Activated naive CD4-positive, alpha-beta T cell treated with anti-CD3 and anti-CD28 coated beads, Interleukin-2, amount 50 U/mL, for 16 hours (primary cell): ENCODE results near the gene KIR3DL1.
"Not testable (repeated sequence)": the region's sequence is repeated elsewhere in the genome, so short reads cannot be mapped to it uniquely, and the experiment has no call there.

Source experiments
- DNase-seq: peaks from one replicate; pipeline ENCODE4 v3.0.0-alpha.2; 2020

Gene KIR3DL1

DNA sequence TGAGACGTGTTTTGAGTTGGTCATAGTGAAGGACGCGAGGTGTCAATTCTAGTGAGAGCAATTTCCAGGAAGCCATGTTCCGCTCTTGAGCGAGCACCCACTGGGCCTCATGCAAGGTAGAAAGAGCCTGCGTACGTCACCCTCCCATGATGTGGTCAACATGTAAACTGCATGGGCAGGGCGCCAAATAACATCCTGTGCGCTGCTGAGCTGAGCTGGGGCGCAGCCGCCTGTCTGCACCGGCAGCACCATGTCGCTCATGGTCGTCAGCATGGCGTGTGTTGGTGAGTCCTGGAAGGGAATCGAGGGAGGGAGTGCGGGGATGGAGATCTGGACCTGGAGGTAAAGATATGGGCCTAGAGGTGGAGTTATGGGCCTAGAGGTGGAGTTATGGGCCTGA is at the start of gene KIR3DL1:
KIR3DL1 (plus strand) TSS at position 218 of the 400 bp plus-strand sequence.
- DNase-seq: not testable (repeated sequence)

DNA sequence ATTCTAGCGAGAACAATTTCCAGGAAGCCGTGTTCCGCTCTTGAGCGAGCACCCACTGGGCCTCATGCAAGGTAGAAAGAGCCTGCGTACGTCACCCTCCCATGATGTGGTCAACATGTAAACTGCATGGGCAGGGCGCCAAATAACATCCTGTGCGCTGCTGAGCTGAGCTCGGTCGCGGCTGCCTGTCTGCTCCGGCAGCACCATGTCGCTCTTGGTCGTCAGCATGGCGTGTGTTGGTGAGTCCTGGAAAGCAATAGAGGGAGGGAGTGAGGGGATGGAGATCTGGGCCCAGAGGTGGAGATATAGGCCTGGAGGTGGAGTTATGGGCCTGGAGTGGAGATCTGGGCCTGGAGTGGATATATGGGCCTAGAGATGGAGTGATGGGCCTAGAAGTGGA is 46.6 kb upstream of the KIR3DL1 start, which contains the start of gene KIR2DL1:
KIR2DL1 (plus strand) TSS at position 148 of the 400 bp plus-strand sequence; CDS start at position 206, 58 bp downstream.
- not testable (repeated sequence) for DNase-seq

DNA sequence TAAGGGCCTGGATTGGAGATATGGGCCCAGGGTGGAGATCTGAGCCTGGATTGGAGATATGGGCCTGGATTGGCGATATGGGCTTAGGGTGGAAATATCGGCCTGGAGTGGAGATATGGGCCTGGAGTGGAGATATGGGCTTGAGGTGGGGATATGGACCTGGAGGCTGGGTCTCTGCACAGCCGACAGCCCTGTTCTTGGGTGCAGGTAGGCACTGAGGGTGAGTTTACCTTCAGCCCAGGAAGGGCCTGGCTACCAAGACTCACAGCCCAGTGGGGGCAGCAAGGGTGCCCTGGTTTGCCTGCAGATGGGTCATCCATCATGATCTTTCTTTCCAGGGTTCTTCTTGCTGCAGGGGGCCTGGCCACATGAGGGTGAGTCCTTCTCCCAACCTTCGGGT is 45.8 kb upstream of the KIR3DL1 start:
- DNase-seq: not testable (repeated sequence)

DNA sequence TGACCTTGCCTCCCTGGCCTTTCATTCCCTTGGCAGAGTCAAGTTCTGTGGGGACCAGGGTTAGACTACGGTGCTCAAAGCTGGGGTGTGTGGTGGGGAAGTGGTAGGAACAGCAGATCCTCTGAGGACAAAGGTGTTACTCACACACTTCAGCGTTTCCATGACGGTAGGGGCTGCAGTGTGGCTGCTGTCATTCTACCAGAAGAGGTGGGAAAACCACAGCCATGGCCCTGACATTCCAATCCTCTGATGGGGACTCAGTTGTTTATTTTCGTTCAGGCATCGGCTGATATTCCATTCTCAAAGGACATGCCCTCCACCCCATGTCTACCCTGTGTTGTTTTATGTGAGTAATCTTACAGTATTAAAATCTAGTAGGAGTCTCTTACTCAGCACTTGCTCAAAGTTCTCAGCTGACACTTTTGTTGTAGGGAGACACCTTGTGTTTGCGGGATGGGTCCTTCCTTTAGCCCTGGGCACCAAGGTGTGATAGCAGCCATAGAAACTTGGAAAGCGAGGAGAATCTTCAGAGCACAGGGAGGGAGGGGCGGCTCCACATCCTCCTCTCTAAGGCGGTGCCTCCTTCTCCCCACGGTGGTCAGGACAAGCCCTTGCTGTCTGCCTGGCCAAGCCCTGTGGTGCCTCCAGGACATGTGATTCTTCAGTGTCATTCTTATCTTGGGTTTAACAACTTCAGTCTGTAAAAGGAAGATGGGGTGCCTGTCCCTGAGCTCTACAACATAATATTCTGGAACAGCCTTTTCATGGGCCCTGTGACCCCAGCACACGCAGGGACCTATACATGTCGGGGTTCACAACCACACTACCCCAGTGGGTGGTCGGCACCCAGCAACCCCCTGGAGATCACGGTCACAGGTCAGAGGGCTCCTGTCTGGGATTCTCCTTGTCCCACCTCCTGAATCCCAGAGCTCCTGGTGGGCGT is 45.0 kb upstream of the KIR3DL1 start:
- DNase-seq: not testable (repeated sequence)

DNA sequence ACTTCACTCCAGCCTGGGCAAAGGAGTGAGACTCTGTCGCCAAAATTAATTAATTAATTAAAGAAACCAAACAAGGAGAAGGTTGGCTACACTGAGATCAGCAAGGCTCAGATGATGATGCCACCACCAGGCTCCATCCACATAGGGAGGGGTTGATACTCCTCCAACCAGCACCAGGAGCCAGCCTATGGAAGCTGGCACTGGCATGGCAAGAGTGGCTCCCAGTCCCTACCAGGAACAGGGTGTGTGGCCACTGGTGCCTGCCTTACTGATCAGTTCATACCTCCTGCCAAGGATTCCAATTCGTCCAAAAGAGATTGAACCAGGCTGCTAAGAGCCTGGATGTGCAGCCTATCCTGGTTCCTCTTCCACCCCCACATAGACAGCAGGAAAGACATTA is 43.6 kb upstream of the KIR3DL1 start:
- not testable (repeated sequence) for DNase-seq

DNA sequence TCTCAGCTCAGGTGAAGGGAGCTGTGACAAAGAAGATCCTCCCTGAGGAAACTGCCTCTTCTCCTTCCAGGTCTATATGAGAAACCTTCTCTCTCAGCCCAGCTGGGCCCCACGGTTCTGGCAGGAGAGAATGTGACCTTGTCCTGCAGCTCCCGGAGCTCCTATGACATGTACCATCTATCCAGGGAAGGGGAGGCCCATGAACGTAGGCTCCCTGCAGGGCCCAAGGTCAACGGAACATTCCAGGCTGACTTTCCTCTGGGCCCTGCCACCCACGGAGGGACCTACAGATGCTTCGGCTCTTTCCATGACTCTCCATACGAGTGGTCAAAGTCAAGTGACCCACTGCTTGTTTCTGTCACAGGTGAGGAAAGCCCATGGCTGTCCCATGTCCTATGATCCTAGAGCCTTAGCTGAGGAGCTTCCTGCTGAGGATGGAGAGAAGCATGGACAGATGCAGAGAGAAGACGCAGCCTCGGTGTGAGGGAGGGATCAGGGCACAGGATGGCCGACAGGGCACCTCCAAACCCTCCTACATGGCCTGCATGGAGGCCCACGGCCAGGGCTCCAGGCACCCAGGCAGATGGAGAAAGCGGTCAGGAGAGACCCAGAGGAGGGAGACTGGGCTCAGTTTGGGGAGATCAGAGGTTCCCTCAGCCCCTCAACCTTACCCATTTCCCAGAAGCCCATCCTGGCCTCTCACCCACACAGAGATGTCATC is 41.0 kb upstream of the KIR3DL1 start:
- not testable (repeated sequence) for DNase-seq

DNA sequence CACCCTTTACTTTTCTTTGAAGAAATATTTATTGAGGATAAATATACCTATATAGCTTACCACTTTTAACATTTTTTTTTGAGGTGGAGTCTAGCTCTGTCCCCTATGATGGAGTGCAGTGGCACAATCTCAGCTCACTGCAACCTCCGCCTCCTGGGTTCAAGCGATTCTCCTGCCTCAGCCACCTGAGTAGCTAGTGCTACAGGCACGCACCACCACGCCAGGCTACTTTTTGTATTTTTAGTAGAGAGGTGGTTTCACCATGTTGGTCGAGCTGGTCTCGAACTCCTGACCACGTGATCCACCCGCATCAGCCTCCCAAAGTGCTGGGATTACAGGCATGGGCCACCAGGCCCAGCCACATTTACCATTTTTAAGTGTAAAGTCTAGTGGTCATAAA is 40.4 kb upstream of the KIR3DL1 start:
- DNase-seq: not testable (repeated sequence)

DNA sequence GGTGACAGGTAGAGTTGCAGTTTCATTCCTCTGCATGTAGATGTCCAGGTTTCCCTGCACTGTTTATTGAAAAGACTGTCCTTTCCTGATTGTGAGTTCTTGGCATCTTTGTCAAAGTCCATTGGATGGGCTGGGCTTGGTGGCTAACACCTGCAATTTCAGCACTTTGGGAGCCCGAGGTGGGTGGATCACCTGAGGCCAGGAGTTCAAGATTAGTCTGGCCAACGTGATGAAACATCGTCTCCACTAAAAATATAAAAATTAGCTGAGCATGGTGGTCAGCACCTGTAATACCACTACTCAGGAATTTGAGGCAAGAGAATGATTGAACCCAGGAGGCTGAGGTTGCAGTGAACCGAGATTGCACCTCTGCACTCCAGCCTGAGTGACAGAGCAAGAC is 38.4 kb upstream of the KIR3DL1 start:
- DNase-seq: not testable (repeated sequence)

DNA sequence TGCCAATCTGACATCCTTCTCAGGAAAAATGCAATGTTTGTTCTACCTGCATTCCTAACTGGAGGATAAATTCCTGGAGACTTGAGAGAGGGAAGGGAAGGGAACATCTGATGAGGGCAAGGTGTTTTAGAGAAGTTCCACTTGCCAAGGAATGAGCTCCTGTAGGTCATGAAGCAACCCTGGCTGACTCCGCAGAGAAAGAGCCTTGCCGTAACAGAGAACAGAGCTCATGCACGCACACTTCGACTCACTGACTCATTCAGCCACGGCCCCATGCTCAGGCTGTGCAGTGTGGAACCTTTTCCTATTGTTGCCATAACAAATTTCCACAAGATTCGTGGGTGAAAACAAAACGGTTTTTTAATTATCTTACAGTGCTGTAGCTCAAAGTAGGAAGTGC is 37.4 kb upstream of the KIR3DL1 start:
- not testable (repeated sequence) for DNase-seq

DNA sequence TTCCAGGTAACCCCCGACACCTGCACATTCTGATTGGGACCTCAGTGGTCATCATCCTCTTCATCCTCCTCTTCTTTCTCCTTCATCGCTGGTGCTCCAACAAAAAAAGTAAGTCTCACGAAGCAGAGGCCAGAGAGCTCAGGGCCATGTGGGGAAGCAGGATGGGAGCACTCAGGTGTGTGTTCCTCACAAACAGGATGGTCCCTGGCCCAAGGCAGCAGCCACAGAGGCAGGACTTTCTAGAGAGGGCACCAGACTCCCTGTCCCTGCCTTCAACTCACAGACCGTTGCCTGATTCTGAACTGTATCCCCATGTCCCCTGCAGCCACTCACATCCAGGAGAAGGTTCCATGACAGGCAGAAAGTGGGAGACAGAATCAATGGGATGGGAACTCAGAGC is 33.4 kb upstream of the KIR3DL1 start:
- not testable (repeated sequence) for DNase-seq

DNA sequence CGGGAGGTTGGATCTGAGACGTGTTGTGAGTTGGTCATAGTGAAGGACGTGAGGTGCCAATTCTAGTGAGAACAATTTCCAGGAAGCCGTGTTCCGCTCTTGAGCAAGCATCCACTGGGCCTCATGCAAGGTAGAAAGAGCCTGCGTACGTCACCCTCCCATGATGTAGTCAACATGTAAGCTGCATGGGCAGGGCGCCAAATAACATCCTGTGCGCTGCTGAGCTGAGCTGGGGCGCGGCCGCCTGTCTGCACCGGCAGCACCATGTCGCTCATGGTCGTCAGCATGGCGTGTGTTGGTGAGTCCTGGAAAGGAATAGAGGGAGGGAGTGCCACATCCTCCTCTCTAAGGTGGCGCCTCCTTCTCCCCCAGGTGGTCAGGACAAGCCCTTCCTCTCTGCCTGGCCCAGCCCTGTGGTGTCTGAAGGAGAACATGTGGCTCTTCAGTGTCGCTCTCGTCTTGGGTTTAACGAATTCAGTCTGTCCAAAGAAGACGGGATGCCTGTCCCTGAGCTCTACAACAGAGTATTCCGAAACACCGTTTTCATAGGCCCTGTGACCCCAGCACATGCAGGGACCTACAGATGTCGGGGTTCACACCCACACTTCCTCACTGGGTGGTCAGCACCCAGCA is 30.1 kb upstream of the KIR3DL1 start:
- not testable (repeated sequence) for DNase-seq

DNA sequence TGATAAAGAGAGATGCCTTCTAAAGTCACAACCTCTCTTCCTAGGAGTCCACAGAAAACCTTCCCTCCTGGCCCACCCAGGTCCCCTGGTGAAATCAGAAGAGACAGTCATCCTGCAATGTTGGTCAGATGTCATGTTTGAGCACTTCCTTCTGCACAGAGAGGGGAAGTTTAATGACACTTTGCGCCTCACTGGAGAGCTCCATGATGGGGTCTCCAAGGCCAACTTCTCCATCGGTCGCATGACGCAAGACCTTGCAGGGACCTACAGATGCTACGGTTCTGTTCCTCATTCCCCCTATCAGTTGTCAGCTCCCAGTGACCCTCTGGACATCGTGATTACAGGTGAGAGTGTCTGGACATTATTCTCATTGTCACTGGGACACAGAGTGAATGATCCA is 28.1 kb upstream of the KIR3DL1 start:
- not testable (repeated sequence) for DNase-seq

DNA sequence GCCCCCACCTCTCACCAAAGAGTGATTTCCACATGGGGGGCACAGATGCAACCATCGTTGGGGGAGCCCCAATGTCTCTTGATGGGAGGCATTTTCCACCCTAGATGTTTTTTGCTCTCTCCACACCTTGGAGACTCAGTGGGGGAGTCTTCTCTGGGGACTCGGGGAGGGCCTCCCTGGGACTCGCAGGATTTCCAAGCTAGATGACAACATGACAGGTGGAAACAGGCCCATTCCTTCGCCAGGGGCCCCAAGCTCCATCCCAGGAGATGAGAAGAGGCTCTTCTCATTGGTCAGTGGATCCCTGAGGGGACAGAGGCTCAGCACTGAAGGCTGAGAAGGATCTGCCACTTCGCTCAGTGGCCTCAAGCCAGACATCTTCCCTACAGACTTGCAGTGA is 25.6 kb upstream of the KIR3DL1 start:
- DNase-seq: no peak

DNA sequence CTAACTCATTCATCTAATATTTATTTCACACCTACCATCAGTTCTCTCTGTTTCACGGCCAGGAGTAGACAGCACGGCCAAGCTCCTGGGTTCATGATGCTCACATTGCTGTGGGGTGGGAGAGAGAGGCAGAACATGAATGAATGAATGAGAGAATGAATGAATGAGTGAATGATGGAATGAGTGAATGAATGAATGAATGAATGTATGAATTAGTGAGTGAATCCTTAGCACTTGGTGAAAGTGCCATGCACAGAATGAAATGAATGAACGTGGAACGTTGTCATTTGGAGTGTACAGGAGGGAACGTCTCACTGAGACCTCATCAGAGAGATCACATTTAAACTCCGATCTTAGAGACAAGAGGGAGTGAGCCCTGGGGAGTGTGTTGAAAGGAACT is 24.8 kb upstream of the KIR3DL1 start:
- DNase-seq: no peak

DNA sequence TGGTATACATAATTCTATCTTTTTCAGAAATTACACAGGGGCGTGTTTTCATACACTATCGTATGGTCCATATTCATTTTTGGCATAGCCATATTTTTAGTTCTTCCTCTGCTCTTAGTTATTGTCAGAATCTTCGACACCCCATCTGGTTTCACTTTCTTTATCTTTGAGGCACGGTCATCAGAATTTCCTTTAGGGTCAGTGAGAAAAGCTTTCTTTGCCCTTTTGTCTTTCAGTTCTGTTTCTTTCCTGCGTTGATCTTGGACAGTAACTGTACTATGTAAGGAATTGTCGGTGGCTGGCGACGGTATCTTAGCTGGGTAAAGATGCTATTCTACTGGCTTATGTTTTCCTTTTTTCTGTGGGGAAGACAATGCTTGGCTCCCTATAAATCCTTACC is 23.5 kb upstream of the KIR3DL1 start:
- DNase-seq: no peak

DNA sequence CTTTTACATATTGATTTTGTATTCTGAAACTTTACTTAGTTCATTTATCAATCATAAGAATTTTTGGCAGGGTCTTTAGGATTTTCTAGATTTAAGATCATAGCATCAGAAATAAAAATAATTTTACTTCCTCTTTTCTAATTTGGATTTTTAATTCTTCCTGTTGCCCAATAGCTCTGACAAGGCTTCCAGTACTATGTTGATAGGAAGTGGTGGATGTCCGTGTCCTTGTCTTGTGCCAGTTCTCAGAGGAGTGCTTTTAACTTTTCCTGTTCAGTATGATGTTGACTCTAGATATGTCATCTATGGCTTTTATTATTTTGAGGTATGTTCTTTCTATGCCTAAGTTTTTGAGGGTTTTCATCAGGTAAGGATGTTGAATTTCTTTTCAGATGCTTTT is 20.5 kb upstream of the KIR3DL1 start:
- DNase-seq: no peak

DNA sequence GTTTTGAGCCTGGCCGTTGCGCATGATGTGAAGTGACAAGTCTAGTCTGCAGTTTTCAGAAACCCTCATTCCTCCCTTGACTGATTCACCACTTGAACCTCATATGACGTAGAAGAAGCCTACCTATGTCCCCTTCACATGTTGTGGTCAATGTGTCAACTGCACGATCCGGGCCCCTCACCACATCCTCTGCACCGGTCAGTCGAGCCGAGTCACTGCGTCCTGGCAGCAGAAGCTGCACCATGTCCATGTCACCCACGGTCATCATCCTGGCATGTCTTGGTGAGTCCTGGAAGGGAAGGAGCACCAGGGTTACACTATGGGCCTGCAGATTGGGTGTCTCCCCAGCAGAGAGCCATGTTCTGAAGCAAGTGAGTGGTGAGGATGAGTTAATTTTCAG is 12.9 kb upstream of the KIR3DL1 start, which contains the start of gene KIR2DL4:
KIR2DL4 (plus strand) TSS at position 201 of the 400 bp plus-strand sequence; CDS start at position 243, 42 bp downstream.
- no peak for DNase-seq

DNA sequence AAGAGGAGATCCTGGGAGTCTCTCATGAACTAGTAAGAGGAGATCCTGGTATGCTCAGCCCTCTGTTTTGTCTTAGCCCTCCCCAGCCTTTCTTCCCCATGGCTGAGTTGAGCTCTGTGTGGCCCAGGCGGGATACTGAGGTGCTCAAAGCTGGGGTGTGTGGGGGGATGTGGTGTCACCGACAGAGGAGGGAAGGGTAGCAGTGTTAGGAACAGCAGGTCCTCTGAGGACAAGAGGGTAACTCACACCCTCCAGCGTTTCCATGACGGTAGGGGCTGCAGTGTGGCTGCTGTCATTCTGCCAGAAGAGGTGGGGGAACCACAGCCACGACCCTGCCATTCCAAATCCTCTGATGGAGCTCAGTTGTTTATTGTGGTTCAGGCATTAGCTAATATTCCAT is 12.2 kb upstream of the KIR3DL1 start:
- no peak for DNase-seq

DNA sequence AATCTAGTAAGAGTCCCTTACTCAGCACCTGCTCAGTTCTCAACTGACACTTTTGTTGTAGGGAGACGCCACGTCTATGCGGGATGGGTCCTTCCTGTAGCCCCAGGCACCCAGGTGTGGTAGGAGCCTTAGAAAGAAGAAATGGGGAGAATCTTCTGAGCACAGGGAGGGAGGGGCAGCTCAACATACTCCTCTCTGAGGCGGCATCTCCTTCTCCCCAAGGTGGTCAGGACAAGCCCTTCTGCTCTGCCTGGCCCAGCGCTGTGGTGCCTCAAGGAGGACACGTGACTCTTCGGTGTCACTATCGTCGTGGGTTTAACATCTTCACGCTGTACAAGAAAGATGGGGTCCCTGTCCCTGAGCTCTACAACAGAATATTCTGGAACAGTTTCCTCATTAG is 11.7 kb upstream of the KIR3DL1 start:
- no peak for DNase-seq

DNA sequence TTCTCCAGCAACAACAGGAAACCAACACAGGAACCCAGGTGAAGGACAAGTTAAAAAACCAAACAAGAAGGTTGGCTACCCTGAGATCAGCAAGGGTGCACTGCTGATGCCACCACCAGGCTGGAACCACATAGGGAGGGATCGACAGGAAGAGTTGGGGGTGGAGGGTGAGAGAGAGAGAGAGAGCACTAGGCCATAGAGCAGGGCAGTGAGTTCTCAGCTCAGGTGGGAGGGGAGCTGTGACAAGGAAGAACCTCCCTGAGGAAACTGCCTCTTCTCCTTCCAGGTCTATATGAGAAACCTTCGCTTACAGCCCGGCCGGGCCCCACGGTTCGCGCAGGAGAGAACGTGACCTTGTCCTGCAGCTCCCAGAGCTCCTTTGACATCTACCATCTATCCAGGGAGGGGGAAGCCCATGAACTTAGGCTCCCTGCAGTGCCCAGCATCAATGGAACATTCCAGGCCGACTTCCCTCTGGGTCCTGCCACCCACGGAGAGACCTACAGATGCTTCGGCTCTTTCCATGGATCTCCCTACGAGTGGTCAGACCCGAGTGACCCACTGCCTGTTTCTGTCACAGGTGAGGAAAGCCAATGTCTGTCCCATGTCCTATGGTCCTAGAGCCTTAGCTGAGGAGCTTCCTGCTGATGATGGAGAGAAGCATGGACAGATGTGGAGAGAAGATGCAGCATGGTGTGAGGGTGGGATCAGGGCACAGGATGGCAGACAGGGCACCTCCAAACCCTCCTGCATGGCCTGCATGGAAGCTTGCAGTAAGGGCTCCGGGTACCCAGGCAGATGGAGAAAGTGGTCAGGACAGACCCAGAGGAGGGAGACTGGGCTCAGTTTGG is 10.4 kb upstream of the KIR3DL1 start:
- no peak for DNase-seq

DNA sequence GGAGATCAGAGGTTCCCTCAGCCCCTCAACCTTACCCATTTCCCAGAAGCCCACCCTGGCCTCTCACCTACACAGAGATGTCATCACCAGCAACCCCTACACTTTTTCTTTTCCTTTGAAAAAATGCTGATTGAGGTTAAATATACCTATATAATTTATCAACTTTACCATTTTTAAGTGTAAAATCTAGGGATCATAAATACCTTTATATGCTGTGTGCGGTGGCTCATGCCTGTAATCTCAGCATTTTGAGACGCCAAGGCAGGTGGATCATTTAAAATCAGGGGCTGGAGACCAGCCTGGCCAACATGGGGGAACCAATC is 9.8 kb upstream of the KIR3DL1 start:
- DNase-seq: no peak

DNA sequence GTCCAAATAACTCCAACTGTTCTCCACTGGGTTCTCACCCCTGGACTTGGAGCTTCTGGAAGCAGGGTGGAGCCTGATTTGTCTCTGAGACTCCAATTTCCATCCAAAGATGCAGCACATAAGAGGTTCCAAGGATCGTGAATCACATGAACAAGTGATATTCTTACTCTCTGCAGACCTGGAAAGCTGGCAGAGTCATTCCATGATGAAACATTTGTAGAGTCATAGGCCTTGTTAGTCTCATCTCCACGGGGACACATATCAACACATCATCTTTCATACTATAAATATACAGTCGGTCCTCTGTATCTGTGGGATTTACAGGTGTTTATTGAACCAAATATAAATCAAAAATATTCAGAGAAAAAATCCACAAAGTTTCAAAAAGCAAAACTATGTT is 1.7 kb upstream of the KIR3DL1 start:
- DNase-seq: not testable (repeated sequence)
